Measurements from ENCODE around the gene MICAL3. TPM values are rescaled to one million over a fixed set of nuclear protein-coding genes. Genes with fewer than 3 reads are reported as not detected.

The MICAL3 gene
- total RNA-seq, 4 donors from 2014 or later = 45.2 to 56.3 (median 46.3) TPM

- H3K27ac ChIP-seq = no peak overlapping the region
- TF ChIP-seq EP300 (IDR thresholded peaks at IDR 0.05) (no peak), POLR2A (IDR thresholded peaks at IDR 0.05) (no peak), CTCF (IDR thresholded peaks at IDR 0.05) (no peak)
- H3K36me3 ChIP-seq = peaks cover 0 to 96% (median 9%) of the 10 kb centered on the region in 3 donors
- H3K4me3 ChIP-seq = no peak overlapping the region
- no peaks in the 10 kb centered on the region for H3K4me1 ChIP-seq
- no peaks in the 10 kb centered on the region for H3K9me3 ChIP-seq
- WGBS, 2 donors = 81 to 88% methylated on average over 9 to 25 of the region's 25 CpGs
- no peak for DNase-seq (ENCODE audit: low spot score in 2 of 2)
- no peaks in the 10 kb centered on the region for H3K27me3 ChIP-seq
Observed at GRCh38 chr22:17818180-17818579, 206.2 kb downstream of the MICAL3 start.

GRCh38 chr22:17817511-17818065 lies 206.8 kb downstream of the MICAL3 start:
- 90 to 93% methylated on average over 21 to 28 of the region's 33 CpGs for WGBS, 2 donors
- peaks cover 0 to 96% (median 9%) of the 10 kb centered on the region in 3 donors for H3K36me3 ChIP-seq

DNA sequence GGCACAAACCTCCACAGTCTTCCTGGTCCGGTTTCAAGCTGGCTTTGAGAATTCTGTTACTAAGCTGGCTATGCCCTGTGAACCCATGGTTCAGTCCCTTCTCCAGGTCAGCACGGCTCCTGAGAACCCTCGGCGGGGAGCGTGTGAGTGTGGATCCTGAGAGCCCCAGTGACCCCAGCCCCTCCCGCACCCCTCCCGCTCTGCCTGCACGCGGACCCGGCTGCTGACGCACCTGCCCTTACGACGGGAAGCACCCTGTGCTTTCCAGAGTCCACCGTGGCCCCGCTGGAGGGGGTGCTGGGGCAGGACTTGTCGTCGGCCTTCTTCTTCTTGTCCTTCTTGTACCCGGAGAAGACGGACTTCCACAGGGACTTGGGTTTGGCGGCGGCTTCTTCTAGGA lies 207.3 kb downstream of the MICAL3 start:
- WGBS, 2 donors = 90 to 91% methylated on average over 17 of the region's 21 CpGs
- no peak overlapping the region for H3K4me3 ChIP-seq
- H3K36me3 ChIP-seq = peaks cover 0 to 96% (median 9%) of the 10 kb centered on the region in 3 donors
- TF ChIP-seq EP300 (IDR thresholded peaks at IDR 0.05) (no peak), POLR2A (IDR thresholded peaks at IDR 0.05) (no peak), CTCF (IDR thresholded peaks at IDR 0.05) (no peak)
- no peak for DNase-seq (ENCODE audit: low spot score in 2 of 2)
- H3K9me3 ChIP-seq = no peaks in the 10 kb centered on the region
- no peaks in the 10 kb centered on the region for H3K4me1 ChIP-seq
- no peak overlapping the region for H3K27ac ChIP-seq
- no peaks in the 10 kb centered on the region for H3K27me3 ChIP-seq

More at GRCh38 chr22:17817511-17818065, 206.8 kb downstream of the MICAL3 start:
- Histone ChIP-seq H3K4me3 (no peak overlapping the region), H3K27ac (no peak overlapping the region), H3K27me3 (no peaks in the 10 kb centered on the region), H3K9me3 (no peaks in the 10 kb centered on the region), H3K4me1 (no peaks in the 10 kb centered on the region)
- TF ChIP-seq CTCF (IDR thresholded peaks at IDR 0.05) (no peak), POLR2A (IDR thresholded peaks at IDR 0.05) (no peak), EP300 (IDR thresholded peaks at IDR 0.05) (no peak)
- DNase-seq (ENCODE audit: low spot score in 2 of 2) = no peak

DNA sequence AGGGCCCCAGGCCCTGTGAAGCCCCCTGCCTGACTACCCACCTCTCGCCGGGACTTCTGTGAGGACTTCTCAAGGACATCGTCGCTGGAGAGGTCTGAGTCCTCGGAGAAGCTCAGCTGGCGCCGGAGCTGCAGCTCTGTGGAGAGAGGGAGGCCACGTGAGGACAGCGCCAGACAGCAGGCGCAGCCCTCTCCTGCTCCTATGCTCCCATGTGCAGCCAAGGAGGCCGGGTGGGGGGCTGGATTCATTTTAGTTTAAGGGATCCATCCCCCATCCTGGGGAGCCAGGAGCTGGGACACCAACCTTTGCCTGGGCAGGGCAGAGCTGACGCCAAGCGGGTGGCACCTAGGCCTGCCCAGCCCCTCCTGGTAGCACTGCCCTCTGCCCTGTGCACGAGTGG lies 207.7 kb downstream of the MICAL3 start:
- H3K4me1 ChIP-seq = no peaks in the 10 kb centered on the region
- no peaks in the 10 kb centered on the region for H3K27me3 ChIP-seq
- H3K9me3 ChIP-seq = no peaks in the 10 kb centered on the region
- TF ChIP-seq EP300 (IDR thresholded peaks at IDR 0.05) = no peak
- TF ChIP-seq POLR2A (IDR thresholded peaks at IDR 0.05) = no peak
- TF ChIP-seq CTCF (IDR thresholded peaks at IDR 0.05) = no peak
- H3K36me3 ChIP-seq = peaks cover 0 to 96% (median 9%) of the 10 kb centered on the region in 3 donors
- no peak overlapping the region for H3K4me3 ChIP-seq
- WGBS, 2 donors = 88 to 92% methylated on average over 12 to 14 of the region's 14 CpGs
- H3K27ac ChIP-seq = no peak overlapping the region
- DNase-seq (ENCODE audit: low spot score in 2 of 2) = no peak

- no peak for DNase-seq (ENCODE audit: low spot score in 2 of 2)
- Histone ChIP-seq H3K27me3 (no peaks in the 10 kb centered on the region), H3K27ac (no peak overlapping the region), H3K9me3 (no peaks in the 10 kb centered on the region), H3K4me1 (no peaks in the 10 kb centered on the region), H3K36me3 (peaks cover 0 to 98% (median 9%) of the 10 kb centered on the region in 3 donors), H3K4me3 (no peak overlapping the region)
- TF ChIP-seq POLR2A (IDR thresholded peaks at IDR 0.05) (no peak), CTCF (IDR thresholded peaks at IDR 0.05) (no peak), EP300 (IDR thresholded peaks at IDR 0.05) (no peak)
- WGBS, 2 donors = 84 to 92% methylated on average over 15 of the region's 15 CpGs
Observed at GRCh38 chr22:17815703-17816254, 208.6 kb downstream of the MICAL3 start.

All from tibial nerve (tissue), 4 donors.